Measurements from ENCODE around the gene WWC2.
A peak's percentile ranks its signal among the peaks of the same experiment; 100 is the strongest.
"Not testable (repeated sequence)": the region's sequence is repeated elsewhere in the genome, so short reads cannot be mapped to it uniquely, and the experiment has no call there.

The WWC2 gene

DNA sequence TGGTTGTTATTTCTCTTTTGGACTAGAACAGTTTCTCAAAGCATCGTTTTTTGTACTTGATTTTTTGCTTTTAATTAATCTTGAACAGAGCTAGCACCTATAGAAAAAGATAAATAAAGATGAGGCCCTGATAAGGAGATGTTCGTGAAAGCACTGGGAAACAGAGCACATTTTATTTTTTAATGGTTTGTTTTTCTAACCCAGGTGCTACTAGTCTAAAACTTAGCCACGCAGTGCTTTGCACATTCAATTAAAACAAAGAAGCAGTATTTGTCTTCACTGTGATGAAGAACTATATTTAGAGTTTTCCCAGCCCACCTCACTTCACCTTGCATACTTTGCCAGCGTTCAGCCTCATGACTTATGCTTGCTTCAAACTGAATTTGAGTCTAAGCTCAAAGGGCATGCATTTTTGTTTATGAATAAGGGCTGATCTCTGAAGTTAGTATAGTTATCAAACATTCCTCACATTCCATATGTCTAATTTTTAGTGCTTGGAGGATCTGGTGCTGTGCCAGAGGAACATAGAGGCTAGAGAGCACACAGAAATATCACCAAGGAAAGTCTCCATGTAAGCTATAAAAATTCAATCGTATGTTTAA, 76.7 kb downstream of the WWC2 start:
- no peak for DNase-seq

DNA sequence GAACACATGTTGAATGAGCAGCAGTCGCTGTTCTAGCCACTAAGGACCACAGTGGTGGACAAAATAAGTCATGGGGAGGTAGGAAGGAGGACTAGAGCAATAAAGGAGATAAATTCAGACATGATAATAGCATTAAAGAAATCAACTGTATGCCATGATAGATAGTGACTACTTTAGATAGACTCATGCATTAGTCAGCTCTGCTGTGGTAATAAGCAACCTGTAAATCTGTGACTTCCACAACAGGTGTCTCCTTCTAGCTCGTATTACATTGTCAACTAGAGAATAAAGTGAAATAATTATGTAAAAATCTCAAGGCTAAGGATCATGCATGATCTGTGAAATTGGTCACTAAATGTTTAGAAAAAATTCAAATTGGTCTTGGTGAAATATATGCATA, 77.9 kb downstream of the WWC2 start:
- DNase-seq: no peak

DNA sequence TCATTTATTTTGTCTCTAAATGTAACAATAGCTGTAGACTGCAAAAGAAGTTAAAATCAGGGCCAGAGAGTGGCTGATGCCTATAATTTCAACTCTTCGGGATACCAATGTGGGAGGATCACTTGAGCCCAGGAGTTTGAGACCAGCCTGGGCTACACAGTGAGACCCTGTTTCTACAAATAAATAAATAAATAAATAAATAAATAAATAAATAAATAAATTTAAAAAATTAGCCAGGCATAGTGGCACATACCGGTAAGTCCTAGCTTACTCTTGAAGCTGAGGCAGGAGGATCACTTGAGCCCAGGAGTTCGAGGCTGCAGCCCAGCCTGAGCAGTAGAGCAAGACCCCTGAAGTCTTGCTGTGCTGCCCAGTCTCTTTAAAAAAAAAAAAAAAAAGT, 79.1 kb downstream of the WWC2 start:
- no peak for DNase-seq

DNA sequence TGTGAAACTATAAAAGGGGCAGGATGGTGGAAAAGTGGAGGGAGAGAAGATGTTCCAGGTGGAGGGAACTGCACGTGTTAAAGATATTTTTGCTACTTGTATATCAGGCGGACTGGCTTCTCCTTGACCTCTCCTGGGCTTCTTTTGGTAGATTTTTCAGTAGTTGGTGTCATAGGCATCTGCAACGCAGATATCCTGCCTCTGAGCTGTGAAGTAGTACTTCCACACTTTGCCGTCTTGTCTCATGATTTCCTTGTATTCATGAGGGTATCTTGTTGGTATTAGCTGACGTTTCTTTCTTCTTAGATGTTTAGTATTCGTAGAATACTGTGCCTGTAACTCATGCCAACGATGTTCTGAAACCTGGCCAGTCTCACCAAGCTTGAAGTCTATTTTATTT, 81.0 kb downstream of the WWC2 start:
- DNase-seq: no peak

DNA sequence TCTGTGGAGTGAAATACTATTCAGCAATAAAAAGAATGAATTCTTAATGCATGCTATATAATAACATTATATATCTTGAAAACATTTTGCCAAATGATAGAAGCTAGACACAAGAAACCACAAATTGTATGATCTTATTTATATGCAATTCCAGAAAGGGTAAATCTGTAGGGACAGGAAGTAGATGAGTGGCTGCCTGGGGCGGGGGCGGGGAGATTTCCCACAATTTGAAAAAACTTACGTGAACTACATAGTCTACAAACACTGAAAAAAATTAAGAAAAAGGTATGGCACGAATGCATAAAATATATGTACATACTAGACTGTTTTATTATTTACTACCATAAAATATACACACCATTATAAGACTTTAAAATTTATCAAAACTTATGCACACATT, 81.6 kb downstream of the WWC2 start:
- no peak for DNase-seq

DNA sequence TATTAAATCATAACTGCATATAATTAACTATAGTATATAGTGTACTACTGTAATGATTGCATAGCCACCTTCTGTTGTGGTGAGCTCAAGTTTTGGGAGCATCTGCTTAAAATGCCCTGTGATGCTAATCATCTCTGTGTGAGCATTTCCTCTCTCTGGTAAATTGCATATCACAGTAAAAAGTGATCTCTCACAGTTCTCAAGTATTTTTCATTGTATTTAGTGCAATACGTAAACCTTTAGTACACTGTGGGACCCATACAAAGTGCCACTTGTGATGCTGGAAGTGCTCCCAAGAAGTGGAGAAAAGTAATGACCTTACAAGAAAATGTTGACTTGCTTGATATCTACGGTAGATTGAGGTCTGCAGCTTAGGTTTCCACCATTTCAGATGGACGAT, 82.0 kb downstream of the WWC2 start:
- no peak for DNase-seq

DNA sequence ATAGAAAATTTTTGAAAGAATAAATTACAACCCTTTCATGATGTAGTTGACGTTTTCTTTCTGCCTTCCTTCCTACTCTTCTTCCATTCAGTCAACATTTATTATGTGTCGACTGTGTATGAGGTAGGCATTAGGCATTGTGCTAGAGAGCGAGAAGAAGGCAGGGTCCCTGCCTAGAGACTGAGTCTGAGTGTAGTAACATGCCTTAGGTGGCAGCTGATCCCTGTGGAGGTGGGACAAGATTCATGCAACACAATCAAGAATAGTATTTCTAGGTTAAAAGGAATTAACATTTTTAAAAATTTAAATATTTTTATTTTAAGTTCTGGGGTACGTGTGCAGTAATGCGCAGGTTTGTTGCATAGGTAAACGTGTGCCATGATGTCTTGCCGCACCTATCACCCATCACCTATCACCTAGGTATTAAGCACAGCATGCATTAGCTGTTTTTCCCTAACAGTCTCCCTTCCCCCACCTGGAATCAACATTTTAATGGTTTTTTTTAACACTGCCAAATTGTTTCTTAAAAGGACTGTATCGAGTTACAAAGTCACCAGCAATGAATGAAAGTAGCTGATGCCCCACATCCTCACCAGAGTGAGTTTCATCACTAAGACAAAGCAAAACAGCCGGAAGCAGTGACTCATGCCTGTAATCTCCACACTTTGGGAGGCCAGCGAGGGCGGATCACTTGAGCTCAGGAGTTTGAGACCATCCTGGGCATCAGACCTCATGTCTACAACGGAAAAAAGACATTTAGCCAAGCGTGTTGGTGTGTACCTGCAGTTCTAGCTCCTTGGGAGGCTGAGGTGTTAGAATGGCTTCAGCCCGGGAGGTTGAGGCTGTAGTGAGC, 84.0 kb downstream of the WWC2 start:
- DNase-seq: peak; percentile 24

DNA sequence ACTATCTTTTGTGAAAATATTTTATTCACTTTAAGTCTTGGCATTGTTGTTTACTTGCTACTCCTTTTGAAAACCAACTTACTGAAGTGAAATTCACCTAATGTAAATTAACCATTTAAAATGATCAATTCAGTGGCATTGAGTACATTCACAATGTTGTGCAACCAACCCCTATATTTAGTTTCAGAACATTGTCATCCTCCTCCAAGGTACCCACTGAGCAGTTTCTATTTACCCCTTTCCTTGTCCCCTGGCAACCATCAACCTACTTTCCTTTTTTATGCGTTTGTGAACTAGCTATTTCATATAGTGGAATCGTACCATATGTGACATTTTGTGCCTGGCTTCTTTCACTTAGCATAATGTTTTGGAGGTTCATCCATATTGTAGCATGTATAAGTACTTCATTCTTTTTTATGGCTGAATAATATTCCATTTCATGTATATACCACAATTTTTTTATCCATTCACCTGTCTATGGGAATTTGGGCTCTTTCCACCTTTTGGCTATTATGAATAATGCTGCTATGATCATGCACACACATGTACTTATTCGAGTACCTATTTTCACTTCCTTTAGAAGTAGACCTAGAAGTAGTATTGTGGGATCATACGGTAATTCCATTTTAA, 85.0 kb downstream of the WWC2 start:
- no peak for DNase-seq

DNA sequence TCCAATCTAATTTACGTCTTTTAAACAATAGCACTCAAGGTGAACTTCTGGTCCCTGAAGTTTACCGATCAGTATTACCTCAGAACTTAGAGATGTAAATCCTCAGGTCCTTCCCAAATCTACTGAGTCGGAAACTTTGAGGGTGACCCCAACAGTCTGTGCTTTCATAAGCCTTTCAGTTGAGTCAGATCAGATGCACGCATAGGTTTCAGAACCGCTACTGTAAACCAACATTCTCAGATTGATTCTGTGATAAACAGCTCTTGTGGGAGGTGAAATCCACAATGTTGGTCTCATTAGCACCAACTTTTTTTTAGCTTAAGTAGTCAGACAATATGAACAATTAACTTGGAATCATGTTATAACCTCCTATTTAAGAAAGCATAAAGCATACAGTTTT, 86.0 kb downstream of the WWC2 start:
- DNase-seq: no peak

DNA sequence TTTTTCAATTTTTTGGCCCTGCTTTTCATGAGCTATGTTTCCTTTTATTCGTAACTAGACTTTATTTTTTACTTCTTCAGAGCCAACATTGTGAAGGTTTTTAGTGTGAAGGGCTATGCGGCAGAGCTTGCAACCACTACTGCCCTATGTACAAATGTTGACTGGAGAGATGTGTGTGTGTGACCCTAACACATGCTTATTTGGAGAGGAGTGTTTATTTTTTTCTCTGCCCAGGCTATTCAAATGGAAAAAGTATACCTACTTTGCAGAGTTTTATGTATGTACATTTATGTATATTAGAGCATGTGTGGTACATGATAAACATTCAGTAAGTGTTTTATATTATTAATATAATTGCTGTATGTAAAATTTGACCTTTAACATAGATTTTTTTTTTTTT, 86.5 kb downstream of the WWC2 start:
- DNase-seq: no peak

DNA sequence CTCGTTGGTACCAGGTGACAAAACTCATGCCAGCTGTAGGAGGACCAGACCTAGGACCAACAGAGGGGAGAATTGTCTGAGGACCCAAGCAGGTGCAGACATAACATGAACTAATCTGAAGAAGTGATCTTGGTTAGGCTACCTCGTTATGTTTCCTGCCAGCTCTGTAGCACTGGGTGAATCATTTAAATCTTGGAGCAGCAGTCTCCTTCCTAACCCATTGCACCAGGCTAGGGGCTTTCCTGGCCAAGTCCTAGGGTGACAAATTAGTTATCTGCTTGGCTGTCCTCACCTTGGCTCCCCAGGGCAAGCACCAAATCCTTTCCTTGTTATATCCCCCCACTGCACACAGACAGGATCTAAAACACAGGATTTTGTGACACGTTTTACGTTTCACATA, 87.8 kb downstream of the WWC2 start:
- DNase-seq: no peak

DNA sequence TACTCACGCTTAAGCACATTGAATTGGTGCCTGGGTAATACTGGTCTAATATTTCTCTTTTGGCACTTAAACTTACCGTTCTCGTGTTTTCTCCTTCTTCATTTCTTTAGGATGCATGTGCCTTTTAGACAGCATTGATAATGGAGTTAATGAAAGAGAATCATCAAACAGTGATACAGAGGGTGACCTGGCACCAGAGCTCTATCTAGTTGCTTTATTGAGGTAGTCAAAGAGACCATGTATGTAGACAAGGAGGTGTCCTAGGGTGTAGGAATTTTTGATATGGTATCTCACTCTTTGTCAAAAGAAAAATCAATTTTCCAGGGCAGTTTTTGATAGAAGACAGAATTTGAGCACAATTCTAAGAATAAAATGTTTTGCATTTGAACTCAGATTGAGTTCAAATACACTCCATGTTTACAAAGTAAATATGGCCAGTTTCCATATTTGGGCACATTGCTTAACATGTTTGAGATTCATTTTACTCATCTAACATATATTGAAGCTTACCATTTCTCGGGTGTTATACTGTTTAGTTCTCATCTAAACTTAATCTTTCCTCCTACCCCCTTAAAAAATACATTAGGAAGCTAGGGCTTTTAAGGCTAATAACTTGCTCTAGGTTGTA, 92.0 kb downstream of the WWC2 start:
- no peak for DNase-seq

DNA sequence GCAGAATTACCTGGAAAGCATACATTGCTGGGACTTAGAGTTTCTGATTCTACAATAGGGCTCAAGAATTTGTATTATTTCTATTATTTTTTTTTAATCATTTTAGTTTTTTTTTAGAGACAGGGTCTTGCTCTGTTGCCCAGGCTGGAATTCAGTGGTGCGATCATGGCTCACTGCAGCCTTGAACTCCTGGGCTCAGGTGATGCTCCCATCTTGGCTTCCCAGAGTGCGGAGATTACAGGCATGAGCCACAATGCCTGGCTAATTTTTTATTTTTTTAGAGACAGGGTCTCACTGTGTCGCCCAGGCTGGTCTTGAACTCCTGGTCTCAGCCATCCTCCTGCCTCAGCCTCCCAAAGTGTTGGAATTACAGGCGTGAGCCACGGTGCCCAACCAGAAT, 92.6 kb downstream of the WWC2 start:
- DNase-seq: no peak

DNA sequence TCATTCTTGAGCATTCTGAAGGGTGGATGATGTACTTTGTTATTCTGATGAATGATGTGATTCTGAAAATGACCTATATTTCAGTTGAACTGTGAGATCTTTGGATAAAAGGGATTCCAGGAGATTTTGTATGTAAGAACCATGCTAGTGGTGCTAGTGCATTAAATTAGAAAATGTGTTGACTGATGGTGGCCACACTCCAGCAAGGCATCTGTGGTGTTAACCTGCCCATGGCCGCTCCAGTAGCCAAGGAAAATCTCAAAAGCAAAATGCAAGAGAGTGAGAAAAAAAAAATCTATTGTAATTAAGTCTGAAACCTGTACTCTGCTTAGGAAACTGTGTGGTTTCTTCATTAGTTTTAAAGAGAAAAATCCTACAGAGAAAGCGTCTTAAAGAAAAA, 93.5 kb downstream of the WWC2 start:
- DNase-seq: no peak

DNA sequence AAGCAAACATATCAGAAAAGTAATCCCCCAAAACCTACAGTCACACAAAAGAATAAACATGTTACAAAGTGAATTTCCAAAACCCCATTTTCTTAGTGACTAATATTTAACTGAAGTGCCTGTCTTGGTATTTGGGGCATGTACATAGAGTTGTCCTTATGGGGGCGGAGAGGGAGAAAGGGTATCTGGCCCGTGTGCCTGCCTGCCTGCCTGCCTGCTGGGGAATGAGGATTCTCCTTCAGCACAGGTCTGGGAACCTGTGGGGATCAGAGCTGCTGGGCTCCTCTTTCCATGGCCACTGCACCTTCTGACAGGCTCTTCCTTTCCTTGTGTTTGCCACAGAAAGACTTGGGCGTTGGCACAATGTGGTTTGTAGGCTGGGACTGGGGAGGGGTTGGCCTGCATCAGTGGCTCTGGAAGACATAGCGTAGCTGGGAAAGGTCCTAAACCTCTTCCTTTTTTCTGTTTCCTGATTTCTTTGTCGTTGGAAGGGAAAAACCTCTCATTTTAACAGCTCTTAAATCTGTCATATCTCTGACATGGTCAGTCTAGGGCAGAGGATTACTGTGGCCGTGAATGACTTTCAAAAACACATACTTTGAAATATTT, 94.8 kb downstream of the WWC2 start:
- DNase-seq: not testable (repeated sequence)

DNA sequence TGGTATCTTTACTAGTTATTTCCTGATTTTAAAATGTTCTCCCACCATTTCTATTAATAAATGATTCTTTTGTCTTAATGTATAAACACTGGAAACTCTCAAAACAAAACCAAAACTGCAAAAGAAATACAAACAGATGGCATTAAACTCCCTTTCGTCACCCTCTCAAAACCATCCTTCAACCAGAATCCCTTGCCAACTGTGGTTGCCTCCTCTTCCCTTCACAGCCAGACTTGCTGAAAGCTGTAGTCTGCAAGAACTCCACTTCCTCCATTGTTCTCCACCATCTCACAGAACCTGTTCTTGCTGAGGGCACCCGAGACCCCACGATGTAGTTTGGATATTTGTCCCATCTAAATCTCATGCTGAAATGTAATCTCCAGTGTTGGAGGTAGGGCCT, 96.5 kb downstream of the WWC2 start:
- DNase-seq: no peak

DNA sequence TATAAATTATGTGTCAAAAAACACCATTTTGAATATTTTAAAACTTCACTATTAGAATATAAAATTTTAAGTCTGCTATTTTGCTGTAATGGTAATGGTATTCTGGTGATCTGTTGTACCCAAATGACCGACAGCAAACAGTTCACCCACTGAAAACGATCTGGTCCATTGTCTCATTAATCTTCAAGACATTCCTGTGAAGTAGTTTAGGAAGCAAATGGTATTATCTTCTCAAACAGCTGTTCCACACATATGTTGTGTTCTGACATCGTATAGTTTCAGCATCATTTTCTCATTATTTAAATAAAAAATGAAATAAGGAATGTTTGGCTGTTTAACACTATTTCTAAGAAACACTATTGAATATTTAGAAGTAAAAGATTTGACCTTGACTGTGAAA, 98.1 kb downstream of the WWC2 start:
- DNase-seq: no peak

DNA sequence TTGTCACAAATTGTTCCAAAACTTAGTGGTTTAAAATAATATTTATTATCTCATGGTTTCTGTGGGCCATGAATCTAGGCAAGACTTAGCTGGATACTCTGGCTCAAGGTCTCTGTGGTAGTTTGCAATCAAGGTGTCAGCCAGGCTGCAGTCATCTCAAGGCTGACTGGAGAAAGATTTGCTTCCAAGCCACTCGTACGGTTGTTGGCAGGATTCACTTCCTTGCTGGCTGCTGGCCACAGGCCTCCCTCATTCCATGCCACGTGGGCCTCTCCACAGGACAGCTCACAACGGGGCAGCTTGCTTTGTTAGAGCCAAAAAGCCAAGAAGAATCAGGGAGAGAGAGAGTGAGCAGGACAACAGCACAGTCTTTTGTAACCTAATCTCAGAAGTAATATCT, 101.4 kb downstream of the WWC2 start:
- no peak for DNase-seq

DNA sequence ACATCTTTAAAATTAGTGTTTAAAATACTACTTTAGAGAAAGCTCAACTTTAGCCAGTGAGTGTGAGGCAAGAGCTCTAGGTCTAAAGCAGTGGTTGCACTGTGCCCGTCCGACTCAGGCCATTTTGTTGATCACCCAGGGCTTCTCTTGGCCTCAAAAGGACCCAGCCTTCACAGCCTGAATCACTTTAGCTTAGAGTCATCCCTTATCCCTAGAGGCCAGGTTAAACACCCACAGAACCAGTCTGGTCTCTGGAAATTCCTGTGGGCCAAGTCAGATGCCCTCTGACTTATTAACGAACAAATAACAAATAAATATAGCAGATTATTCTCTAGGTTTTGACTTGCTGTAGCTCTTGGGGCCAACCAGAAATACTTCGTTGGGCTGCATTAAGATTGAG, 102.3 kb downstream of the WWC2 start:
- no peak for DNase-seq

DNA sequence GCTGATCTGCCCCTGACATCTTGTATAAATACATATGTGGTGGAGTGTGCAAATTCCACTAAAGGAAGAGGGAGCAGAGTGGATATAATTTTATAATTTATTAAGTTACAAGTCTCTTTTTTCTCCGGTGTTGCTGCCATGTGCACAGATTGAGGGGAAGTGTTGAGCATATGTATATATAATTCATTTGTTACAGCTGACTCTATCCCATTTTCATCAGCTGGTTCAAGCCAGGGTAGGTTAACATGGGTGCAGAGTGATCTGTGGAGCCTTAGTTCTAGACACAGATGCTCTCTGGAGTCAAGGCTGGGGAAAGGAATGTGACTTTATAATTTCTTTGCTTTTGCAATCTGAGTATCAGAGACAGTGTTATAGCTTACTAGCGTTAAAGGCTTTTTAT, 103.5 kb downstream of the WWC2 start:
- no peak for DNase-seq

DNA sequence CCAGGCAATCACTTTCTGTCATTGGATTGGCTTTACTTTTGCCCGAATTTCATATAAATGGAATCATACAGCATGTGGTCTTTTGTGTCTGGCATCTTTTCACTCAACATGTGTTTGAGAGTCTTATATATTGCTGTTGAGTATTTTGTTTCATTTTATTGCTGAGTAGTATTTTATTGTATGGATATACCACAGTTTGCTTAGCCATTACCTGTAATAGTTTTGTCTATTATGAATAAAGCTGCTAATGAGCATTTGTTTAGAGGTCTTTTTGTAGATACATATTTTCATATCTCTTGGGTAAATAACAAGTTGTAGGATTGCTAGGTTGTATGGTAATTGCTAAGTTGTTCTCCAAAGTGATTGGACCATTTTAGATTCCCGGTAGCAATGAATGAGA, 105.7 kb downstream of the WWC2 start:
- DNase-seq: no peak

DNA sequence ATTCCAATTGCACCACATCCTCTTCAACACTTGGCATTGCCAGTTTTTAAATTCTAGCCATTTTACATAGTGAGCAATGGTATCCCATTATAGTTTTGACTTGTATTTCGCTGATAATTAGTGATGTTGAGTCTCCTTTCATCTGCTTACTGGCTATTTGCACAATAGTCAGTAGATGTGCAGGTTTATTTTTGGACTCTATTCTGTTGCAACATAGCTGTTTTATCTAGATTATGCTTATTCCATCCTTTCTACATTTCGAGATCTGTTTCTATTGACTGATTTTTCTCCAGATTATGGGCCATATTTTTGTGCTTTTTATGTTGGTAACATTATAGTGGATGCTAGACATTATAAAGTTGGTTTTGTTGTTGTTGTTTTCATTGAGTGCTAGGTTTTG, 106.1 kb downstream of the WWC2 start:
- DNase-seq: no peak

DNA sequence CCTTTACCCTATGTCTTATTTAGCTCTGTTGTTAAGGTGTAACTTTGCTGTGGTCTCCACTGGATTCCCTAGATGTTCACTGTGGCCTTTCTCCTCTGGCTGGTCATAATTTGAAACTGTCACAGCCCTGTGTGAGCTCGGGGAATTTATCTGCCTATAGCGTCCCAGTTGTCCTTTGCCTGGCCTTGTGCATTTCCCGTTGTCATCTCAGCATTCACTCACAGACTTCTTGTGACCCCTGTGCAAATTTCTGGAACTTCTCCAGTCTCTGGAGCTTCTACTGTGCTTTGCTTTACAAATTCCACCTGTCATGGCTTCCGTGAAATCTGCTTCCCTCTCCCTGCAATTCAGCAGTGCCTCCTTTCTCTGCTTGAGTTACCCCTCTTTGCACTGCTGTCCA, 106.7 kb downstream of the WWC2 start:
- no peak for DNase-seq

DNA sequence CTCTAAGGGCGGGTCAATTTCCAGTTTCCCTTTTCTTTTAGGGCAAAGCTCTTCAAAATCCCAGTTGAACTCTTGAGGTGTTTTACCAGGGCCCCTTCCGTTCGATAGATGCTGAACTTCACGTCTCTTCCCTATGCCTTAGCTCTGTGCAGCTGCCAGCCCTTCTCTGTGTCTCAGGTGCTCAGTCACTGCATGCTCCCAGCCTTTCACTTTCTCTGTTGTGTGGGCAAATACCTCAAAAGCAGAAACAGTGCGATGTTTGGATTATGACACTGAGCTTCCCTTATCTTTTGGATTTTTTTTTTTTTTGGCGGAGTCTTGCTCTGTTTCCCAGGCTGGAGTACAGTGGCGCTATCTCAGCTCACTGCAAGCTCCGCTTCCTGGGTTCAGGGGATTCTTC, 112.5 kb downstream of the WWC2 start:
- no peak for DNase-seq
